HCT116 (cell line): ENCODE measurements around the gene KIAA1328. TPM values are rescaled to one million over a fixed set of nuclear protein-coding genes. Genes with fewer than 3 reads are reported as not detected.

Experiments used
- ATAC-seq: fragments of 200-7000 bp; cut with Tn5 transposase; 2 replicates; pipeline ENCODE4 v1.9.1; 2020; ENCODE audit warnings: mild to moderate bottlenecking, moderate library complexity
- BruUV-seq: library from RNA; stranded (reverse); fragments of 400-500 nt; replicated peaks from 2 replicates; lab custom pipeline; 2021; lab: Mats Ljungman, UMichigan
- CTCF ChIA-PET: fragments of 300-600 bp; sonication (Branson Sonifier 250); formaldehyde crosslinking; loops from one replicate; lab custom pipeline; 2021; ENCODE audit warnings: antibody characterized with exemption; lab: Charles Lee
- POLR2A ChIA-PET: fragments of 300-600, 350-600 bp; sonication (Branson Sonifier 250); formaldehyde crosslinking; loops from one replicate; lab custom pipeline; 2021; ENCODE audit warnings: antibody characterized with exemption; lab: Charles Lee
- RAD21 ChIA-PET, 2 experiments: fragments of 300-600 bp; sonication (Branson Sonifier 250); formaldehyde crosslinking; loops; one replicate each; lab custom pipeline; 2023; ENCODE audit warnings: low total read pairs in 2 of 2; ENCODE audit not compliant: uncharacterized antibody in 2 of 2, unreplicated experiment in 2 of 2, low non-redundant PET in 1 of 2; lab: Charles Lee
- DNase-seq: peaks from one replicate; pipeline ENCODE4 v3.0.0-alpha.2; 2010; ENCODE audit warnings: low read depth, low spot score
- H2AFZ ChIP-seq: fragments of 200-600 bp; shearing (Covaris generic), sonication (generic); 2 replicates; pipeline ENCODE4 v1.6.1; 2017; ENCODE audit warnings: low read depth, mixed run types, mixed read lengths, antibody characterized with exemption, low read length; ENCODE audit not compliant: poor library complexity, severe bottlenecking
- H3K27ac ChIP-seq: 2 replicates; pipeline ENCODE4 v1.5.1; 2012; ENCODE audit warnings: low read depth, low read length
- H3K27me3 ChIP-seq: fragments of 200-600 bp; sonication (generic); 2 replicates; pipeline ENCODE4 v1.6.1; 2016; ENCODE audit warnings: mixed run types, low read length, mixed read lengths; ENCODE audit not compliant: insufficient read depth
- H3K36me3 ChIP-seq, 2 experiments: fragments of 200-500 bp in 1 of 2; fragments of 200-600 bp in 1 of 2; sonication (Bioruptor generic) in 1 of 2; sonication (generic) in 1 of 2; 2 replicates each; pipeline versions ENCODE4 v1.5.1 to v1.6.1; 2014 to 2016; ENCODE audit warnings: low read length in 2 of 2, inconsistent platforms in 1 of 2, mixed read lengths in 1 of 2, mixed run types in 1 of 2; ENCODE audit not compliant: insufficient read depth in 2 of 2, control insufficient read depth in 1 of 2
- H3K4me1 ChIP-seq, 2 experiments: fragments of 200-600 bp in 1 of 2; sonication (generic) in 1 of 2; 2 replicates each; pipeline versions ENCODE4 v1.5.1 to v1.6.1; 2012 to 2017; ENCODE audit warnings: low read length in 2 of 2, inconsistent platforms in 1 of 2, mild to moderate bottlenecking in 1 of 2, mixed read lengths in 1 of 2, mixed run types in 1 of 2, moderate library complexity in 1 of 2; ENCODE audit not compliant: insufficient read depth in 2 of 2, control insufficient read depth in 1 of 2
- H3K4me2 ChIP-seq: fragments of 200-600 bp; sonication (generic); 2 replicates; pipeline ENCODE4 v1.6.1; 2017; ENCODE audit warnings: mixed run types, low read length, mixed read lengths
- H3K4me3 ChIP-seq, 2 experiments: fragments of 200-600 bp in 1 of 2; sonication (generic) in 1 of 2; replicated peaks in 1 of 2; 2 replicates each; pipeline ENCODE4 v1.5.1; 2011 to 2016; ENCODE audit warnings: low read length in 2 of 2, control low read depth in 1 of 2, low read depth in 1 of 2, mild to moderate bottlenecking in 1 of 2, mixed read lengths in 1 of 2, mixed run types in 1 of 2
- H3K79me2 ChIP-seq: fragments of 200-600 bp; sonication (generic); 2 replicates; pipeline ENCODE4 v1.6.1; 2017; ENCODE audit warnings: mild to moderate bottlenecking, mixed run types, low read length, moderate library complexity, mixed read lengths; ENCODE audit not compliant: insufficient read depth
- H3K9ac ChIP-seq: fragments of 200-600 bp; sonication (generic); 2 replicates; pipeline ENCODE4 v1.6.1; 2016; ENCODE audit warnings: low read length, mixed read lengths
- H3K9me2 ChIP-seq: fragments of 200-600 bp; sonication (generic), shearing (Covaris generic); 2 replicates; pipeline ENCODE4 v1.6.1; 2017; ENCODE audit warnings: mixed run types, mild to moderate bottlenecking, moderate library complexity; ENCODE audit not compliant: insufficient read depth
- H3K9me3 ChIP-seq, 2 experiments: fragments of 200-500 bp in 1 of 2; fragments of 200-600 bp in 1 of 2; sonication (Bioruptor generic) in 1 of 2; sonication (generic) in 1 of 2; 2 replicates each; pipeline ENCODE4 v1.6.1; 2014 to 2017; ENCODE audit warnings: low read length in 2 of 2, mixed read lengths in 2 of 2, inconsistent platforms in 1 of 2, low read depth in 1 of 2, mild to moderate bottlenecking in 1 of 2, mixed run types in 1 of 2, moderate library complexity in 1 of 2; ENCODE audit not compliant: control insufficient read depth in 1 of 2, insufficient read depth in 1 of 2
- H4K20me1 ChIP-seq: fragments of 200-600 bp; sonication (generic), shearing (Covaris generic); 2 replicates; pipeline ENCODE4 v1.6.1; 2017; ENCODE audit warnings: mixed run types, mild to moderate bottlenecking, moderate library complexity; ENCODE audit not compliant: insufficient read depth
- ATF3 ChIP-seq: IDR thresholded peaks from 2 replicates; pipeline ENCODE4 v1.6.1; 2012
- CBX3 ChIP-seq: IDR thresholded peaks from 2 replicates; pipeline ENCODE4 v1.6.1; 2012; ENCODE audit warnings: low read depth
- EGR1 ChIP-seq: IDR thresholded peaks from 2 replicates; pipeline ENCODE4 v1.6.1; 2012; ENCODE audit warnings: low read depth
- EZH2phosphoT487 ChIP-seq: fragments of 200-600 bp; IDR thresholded peaks from 2 replicates; pipeline ENCODE4 v1.6.1; 2018; ENCODE audit warnings: antibody characterized with exemption, borderline replicate concordance
- JUND ChIP-seq: IDR thresholded peaks from 2 replicates; pipeline ENCODE4 v1.6.1; 2012
- POLR2A ChIP-seq: IDR thresholded peaks from 2 replicates; pipeline ENCODE4 v1.7.0; 2011; ENCODE audit warnings: borderline replicate concordance; ENCODE audit not compliant: insufficient read depth, insufficient read length; ENCODE audit errors: extremely low read depth
- ZFX ChIP-seq: fragments of 450-650 bp; IDR thresholded peaks from 2 replicates; pipeline ENCODE4 v1.6.1; 2017
- intact Hi-C: fragments of 100-400 bp; cut with micrococcal nuclease; formaldehyde crosslinking; loops from 2 replicates; pipeline ENCODE4 v1.10.0; 2022
- total RNA-seq: library from RNA; stranded (reverse); gene quantifications from one replicate; pipeline ENCODE4 v1.2.1, GENCODE V29; 2021; ENCODE audit not compliant: unreplicated experiment

Gene KIAA1328
- total RNA-seq, 1 experiment from 2014 or later = 5.2 TPM

- no peaks in the 10 kb centered on the region for H3K36me3 ChIP-seq
- no peak overlapping the region for H3K27ac ChIP-seq
- H3K27me3 ChIP-seq = no peaks in the 10 kb centered on the region
- TF ChIP-seq POLR2A (no peak), EGR1 (no peak), JUND (no peak), EZH2phosphoT487 (no peak), ZFX (no peak)
- no peaks in the 10 kb centered on the region for H4K20me1 ChIP-seq
- H3K79me2 ChIP-seq = no peaks in the 10 kb centered on the region
- H3K4me1 ChIP-seq = no peaks in the 10 kb centered on the region
- no TSS peak for BruUV-seq
- DNase-seq = no peak
- POLR2A ChIA-PET = no interaction called here
- CTCF ChIA-PET = no interaction called here
- intact Hi-C loops = no loop called here
- RAD21 ChIA-PET = no interaction called here
- H3K9ac ChIP-seq = no peak overlapping the region
- ATAC-seq = no peak
- H3K9me2 ChIP-seq = no peaks in the 10 kb centered on the region
- H3K9me3 ChIP-seq = no peaks in the 10 kb centered on the region
- H2AFZ ChIP-seq = no peak overlapping the region
- no peak overlapping the region for H3K4me2 ChIP-seq
- no peak overlapping the region for H3K4me3 ChIP-seq
Observed at GRCh38 chr18:37033419-37033818, 204.5 kb downstream of the KIAA1328 start.

DNA sequence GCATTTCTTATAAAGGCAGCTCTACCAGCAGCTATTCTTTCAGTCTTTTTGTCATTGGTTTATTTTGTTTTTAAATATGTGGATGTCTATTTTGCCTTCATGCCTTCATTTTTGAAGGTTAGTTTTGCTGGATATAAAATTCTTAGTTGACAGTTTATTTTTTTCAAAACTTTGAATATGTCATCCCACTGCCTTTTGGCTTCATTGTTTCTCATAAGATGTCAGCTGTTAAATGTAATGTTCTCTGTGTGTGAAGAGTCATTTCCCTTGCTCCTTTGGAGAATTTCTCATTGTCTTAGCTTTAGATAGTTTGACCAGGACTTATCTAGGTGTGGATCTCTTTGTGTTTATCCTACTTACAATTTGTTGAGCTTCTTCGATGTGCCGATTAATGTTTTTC lies 213.5 kb downstream of the KIAA1328 start:
- H3K4me2 ChIP-seq = no peak overlapping the region
- intact Hi-C loops = loop anchor here (2.0 kb wide), 1 partner anchor 16 kb away; no protein-coding TSS in a partner anchor
- CTCF ChIA-PET = no interaction called here
- H2AFZ ChIP-seq = no peak overlapping the region
- no peak for TF ChIP-seq EZH2phosphoT487
- no peak for TF ChIP-seq ATF3
- TF ChIP-seq CBX3 = peak; percentile 28; the same call in 1 of the 2 replicates
- TF ChIP-seq, all 23 proteins: peak for 1
- Histone ChIP-seq H3K36me3 (no peaks in the 10 kb centered on the region), H3K9me2 (no peaks in the 10 kb centered on the region), H3K27me3 (no peaks in the 10 kb centered on the region), H3K9me3 (peaks cover 0 to 16% of the 10 kb centered on the region in 2 experiments; a peak in 1 of 4 replicates), H3K27ac (no peak overlapping the region), H3K4me1 (no peaks in the 10 kb centered on the region), H3K9ac (no peak overlapping the region), H4K20me1 (no peaks in the 10 kb centered on the region), H3K79me2 (no peaks in the 10 kb centered on the region), H3K4me3 (no peak overlapping the region)
- ATAC-seq = no peak
- no peak for DNase-seq
- no TSS peak for BruUV-seq
- ChIA-PET POLR2A (no interaction called here), RAD21 (no interaction called here)
